SK-N-SH (cell line): ENCODE data around the gene GRIK3.

ENCODE experiments used
- CTCF ChIP-seq: fragments of 200-600 bp; sonication (generic); IDR thresholded peaks from 2 replicates; pipeline ENCODE4 v1.6.1; 2017; ENCODE audit warnings: antibody characterized with exemption, mild to moderate bottlenecking, moderate library complexity
- EP300 ChIP-seq, 2 experiments: IDR thresholded peaks; 2 replicates each; pipeline versions ENCODE4 v1.4.0 to v1.6.1; 2012; ENCODE audit warnings: borderline replicate concordance in 1 of 2, low read depth in 1 of 2, low read length in 1 of 2
- EZH2phosphoT487 ChIP-seq: fragments of 200-600 bp; sonication (generic); IDR thresholded peaks from 2 replicates; pipeline ENCODE4 v1.6.1; 2017; ENCODE audit warnings: low read depth, mixed run types, mild to moderate bottlenecking, antibody characterized with exemption, moderate library complexity, borderline replicate concordance
- FOXM1 ChIP-seq: IDR thresholded peaks from 2 replicates; pipeline ENCODE4 v1.4.0; 2012; ENCODE audit warnings: low read depth, mild to moderate bottlenecking
- MXI1 ChIP-seq: IDR thresholded peaks from 2 replicates; pipeline ENCODE4 v1.6.1; 2012; ENCODE audit warnings: mild to moderate bottlenecking, low read depth, low read length, improper control_type of control experiment
- NFIC ChIP-seq: IDR thresholded peaks from 2 replicates; pipeline ENCODE4 v1.4.0; 2012; ENCODE audit warnings: borderline replicate concordance
- RXRA ChIP-seq: IDR thresholded peaks from 2 replicates; pipeline ENCODE4 v1.4.0; 2012; ENCODE audit warnings: low read depth, mild to moderate bottlenecking, borderline replicate concordance
- SIN3A ChIP-seq: IDR thresholded peaks from 2 replicates; pipeline ENCODE4 v1.6.1; 2012; ENCODE audit warnings: low read depth, mild to moderate bottlenecking, low read length, moderate library complexity, borderline replicate concordance
- SMC3 ChIP-seq: IDR thresholded peaks from 2 replicates; pipeline ENCODE4 v1.6.1; 2012; ENCODE audit warnings: low read depth, low read length, improper control_type of control experiment
- TAF1 ChIP-seq: IDR thresholded peaks from 2 replicates; pipeline ENCODE4 v1.6.1; 2012; ENCODE audit warnings: low read depth, mild to moderate bottlenecking, low read length, moderate library complexity, borderline replicate concordance

- TF ChIP-seq MXI1 (no peak), SIN3A (no peak), CTCF (no peak), RXRA (no peak), NFIC (no peak), EP300 (IDR thresholded peaks at IDR 0.05; ENCODE audit: borderline replicate concordance in 1 of 2, low read depth in 1 of 2, low read length in 1 of 2) (no peak), TAF1 (no peak), FOXM1 (no peak), EZH2phosphoT487 (no peak), SMC3 (no peak)
These were observed 81.3 kb downstream of the GRIK3 start for GRCh38 chr1:36953061-36953460.
